SIG-M5 treated with dmso at 0.1 percent for 504 hours (cell line): ENCODE measurements around the gene KCNK17.
A peak's percentile ranks its signal among the peaks of the same experiment; 100 is the strongest.

ENCODE experiments used
- DNase-seq: peaks from one replicate; lab custom pipeline; 2025; ENCODE audit not compliant: unreplicated experiment; lab: John Stamatoyannopoulos, UW

Gene KCNK17

GRCh38 chr6:39302669-39303424, 11.4 kb downstream of the KCNK17 start:
- DNase-seq: peak; percentile 70

- DNase-seq: no peak
These were observed 12.2 kb downstream of the KCNK17 start for GRCh38 chr6:39302011-39302410.

GRCh38 chr6:39301606-39302005, 12.6 kb downstream of the KCNK17 start:
- no peak for DNase-seq

- DNase-seq: no peak
These were observed 13.5 kb downstream of the KCNK17 start for GRCh38 chr6:39300739-39301138.

GRCh38 chr6:39298061-39298460, 16.2 kb downstream of the KCNK17 start:
- no peak for DNase-seq

- no peak for DNase-seq
These were observed 17.2 kb downstream of the KCNK17 start for GRCh38 chr6:39296745-39297640.

- no peak for DNase-seq
These were observed 18.6 kb downstream of the KCNK17 start for GRCh38 chr6:39295611-39296011.

- no peak for DNase-seq
These were observed 19.3 kb downstream of the KCNK17 start for GRCh38 chr6:39294899-39295298.

GRCh38 chr6:39294133-39294532, 20.1 kb downstream of the KCNK17 start:
- no peak for DNase-seq

- DNase-seq: no peak
These were observed 21.6 kb downstream of the KCNK17 start for GRCh38 chr6:39292637-39293036.

- peak; percentile 30 for DNase-seq
These were observed 24.7 kb downstream of the KCNK17 start for GRCh38 chr6:39289490-39289889.

GRCh38 chr6:39287601-39288000, 26.6 kb downstream of the KCNK17 start:
- no peak for DNase-seq

- DNase-seq: peak; percentile 15
These were observed 27.6 kb downstream of the KCNK17 start for GRCh38 chr6:39286596-39286995.

- no peak for DNase-seq
These were observed 31.4 kb downstream of the KCNK17 start for GRCh38 chr6:39282774-39283173.

GRCh38 chr6:39281312-39281980, 32.8 kb downstream of the KCNK17 start:
- DNase-seq: no peak

- no peak for DNase-seq
These were observed 33.9 kb downstream of the KCNK17 start for GRCh38 chr6:39280247-39280731.

GRCh38 chr6:39279539-39279938, 34.7 kb downstream of the KCNK17 start:
- no peak for DNase-seq

- DNase-seq: no peak
These were observed 37.7 kb downstream of the KCNK17 start for GRCh38 chr6:39276379-39276995.

- DNase-seq: no peak
These were observed 39.3 kb downstream of the KCNK17 start for GRCh38 chr6:39274903-39275302.

- DNase-seq: no peak
These were observed 39.7 kb downstream of the KCNK17 start for GRCh38 chr6:39274471-39274870.

- no peak for DNase-seq
These were observed 40.8 kb downstream of the KCNK17 start for GRCh38 chr6:39273406-39273821.
